ENCODE results near the gene FANK1. TPM values are rescaled to one million over a fixed set of nuclear protein-coding genes. Genes with fewer than 3 reads are reported as not detected.
"Not testable (repeated sequence)": the region's sequence is repeated elsewhere in the genome, so short reads cannot be mapped to it uniquely, and the experiment has no call there.

Gene FANK1
- total RNA-seq, 1 donor from 2014 or later: 11.4 TPM

DNA sequence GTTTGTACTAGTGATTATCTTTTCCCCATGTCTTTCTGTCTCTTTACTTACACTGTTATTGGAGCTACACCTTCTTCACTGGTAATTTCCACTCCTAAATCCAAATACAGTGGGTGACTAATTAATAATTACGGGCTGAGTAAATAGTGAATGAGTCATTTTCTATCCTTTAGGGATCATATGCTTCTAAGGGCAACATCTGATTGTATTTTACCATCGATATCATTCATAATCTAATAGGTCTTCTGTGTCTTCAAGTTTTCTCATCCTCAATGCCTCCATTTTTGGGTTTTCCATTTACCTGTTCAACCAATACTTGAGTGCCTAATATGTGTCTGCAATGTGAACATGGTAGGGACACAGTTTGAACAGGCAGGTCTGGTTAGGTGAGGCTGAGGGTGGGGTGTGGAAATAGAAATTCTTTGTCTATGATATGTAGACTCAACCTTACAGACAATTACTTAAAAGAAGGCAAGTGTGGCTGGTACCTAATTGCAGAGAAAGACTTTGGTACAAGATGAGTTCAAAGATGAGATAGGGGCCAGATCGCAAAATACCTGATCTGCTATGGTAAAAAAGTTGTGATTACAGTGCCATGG lies 9.4 kb upstream of the FANK1 start:
- no peak for DNase-seq (ENCODE audit: extremely low read depth, low read depth, low spot score)

DNA sequence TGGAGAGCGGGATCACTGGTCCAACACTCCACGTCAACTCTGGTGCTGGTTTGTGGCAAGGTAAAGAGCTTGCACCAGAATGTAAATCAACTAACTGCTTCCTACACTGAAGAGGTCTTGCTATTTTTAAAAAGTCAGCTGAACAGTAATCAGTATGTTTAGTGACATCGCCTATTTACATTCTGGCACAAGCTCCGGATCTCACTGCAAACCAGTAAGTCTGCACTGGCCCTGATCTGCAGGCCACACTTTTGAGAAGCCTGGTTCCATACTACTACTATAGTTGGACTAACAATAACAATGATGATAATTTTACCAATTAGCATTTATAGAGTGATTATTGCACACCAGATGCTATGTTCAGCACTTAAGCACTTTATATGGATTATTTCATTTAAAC lies 6.9 kb upstream of the FANK1 start:
- not testable (repeated sequence) for DNase-seq (ENCODE audit: extremely low read depth, low read depth, low spot score)

DNA sequence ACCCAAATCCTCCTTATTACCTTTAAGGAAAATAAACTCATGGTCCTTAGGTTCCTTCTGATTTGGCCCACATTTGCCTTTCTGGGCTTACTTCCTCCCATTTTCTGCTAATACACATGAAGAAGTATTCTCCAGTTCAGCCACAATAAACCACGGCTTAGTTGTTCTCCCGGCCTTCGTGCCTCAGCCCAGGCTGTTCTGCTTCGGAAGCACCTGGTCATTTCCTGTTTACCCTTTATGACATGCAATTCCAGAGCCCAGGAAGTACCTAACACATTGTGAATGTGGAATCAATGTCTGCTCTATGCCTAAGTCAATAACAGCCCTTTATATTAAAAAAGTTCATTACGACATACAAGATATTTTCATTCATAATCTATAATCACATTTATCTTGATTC lies 4.0 kb upstream of the FANK1 start:
- peak; percentile 31 for DNase-seq (ENCODE audit: extremely low read depth, low read depth, low spot score)

DNA sequence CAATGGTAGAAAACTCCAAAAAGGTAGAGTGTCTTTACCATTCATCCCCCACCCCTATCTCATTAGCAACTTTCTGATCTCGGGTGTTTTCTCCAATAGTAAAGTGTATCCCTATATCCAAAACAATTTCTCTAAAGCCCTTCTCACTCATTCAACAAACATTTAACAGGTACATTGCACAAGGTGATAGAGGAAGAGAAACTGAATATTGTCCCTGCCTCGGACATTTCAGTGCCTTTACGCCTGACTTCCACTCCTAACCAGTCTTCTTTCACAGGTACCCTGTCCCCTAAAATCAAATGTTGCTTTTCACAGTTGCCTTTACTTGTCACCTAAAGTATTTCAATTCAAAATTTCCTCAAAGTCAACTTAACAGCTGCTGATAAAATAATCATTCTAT lies 2.2 kb upstream of the FANK1 start:
- not testable (repeated sequence) for DNase-seq (ENCODE audit: extremely low read depth, low read depth, low spot score)

DNA sequence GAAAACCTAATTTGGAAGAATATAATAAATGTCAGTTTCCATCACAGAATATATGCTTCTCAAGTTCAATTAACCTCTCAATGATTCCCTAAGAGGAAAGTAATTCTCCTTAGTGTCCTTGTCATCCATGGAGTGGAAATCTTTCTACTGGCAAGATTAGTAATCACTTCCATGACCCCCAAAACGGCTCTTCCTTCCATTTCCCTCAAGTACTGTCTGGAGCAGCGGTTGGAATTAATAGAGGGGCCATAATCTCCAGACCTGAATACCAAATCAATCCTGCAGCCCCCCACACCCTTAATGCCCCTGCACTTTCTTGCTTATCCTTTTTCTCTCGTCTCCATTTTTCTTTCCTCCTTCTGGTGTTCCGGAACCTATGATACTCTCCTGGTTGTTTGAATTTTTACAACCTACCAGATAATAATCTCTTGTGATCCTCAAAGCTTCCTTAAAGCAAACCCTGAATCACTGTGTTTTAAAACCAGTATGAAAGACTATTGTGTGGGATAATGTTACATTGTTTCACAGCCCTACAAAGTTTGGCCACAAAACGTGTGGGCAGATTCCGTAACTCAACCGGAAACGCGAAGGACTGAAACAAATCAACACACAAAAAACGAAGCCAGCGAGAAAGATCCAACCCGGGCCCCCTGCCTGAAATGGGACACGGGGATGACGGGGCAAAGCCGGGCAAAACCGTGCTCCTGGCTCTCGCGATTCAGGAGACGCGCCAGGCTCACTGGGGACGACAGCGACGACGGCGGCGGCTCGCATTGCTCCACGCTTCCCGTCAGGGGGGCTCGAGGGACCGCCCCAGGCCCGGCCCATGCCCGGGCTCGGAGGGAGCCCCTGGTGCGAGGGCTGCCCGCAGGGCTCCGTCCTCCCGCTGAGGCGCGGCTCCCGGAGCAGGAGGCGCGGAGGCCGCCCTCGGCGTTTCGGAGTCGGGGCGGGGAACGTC lies 955 bp upstream of the FANK1 start:
- not testable (repeated sequence) for DNase-seq (ENCODE audit: extremely low read depth, low read depth, low spot score)

DNA sequence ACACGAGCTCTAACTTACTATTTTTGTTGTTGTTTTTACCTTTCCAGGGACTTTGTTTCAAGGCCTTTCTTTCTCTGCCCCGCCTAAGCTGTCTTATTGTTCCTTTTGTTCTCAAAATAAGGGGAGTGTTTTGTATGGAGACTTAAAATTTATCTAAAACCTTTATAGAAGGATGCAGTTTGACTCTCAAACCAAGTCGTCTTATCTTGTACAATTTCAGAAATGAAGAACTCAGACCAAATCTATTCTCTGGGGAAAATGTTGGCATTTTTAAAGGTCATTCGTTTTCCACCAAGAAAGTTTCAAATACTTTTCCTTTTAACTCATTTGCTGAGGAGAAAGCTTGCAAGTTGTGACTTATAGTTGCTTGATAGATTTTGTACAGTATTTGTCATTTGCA lies 953 bp downstream of the FANK1 start:
- DNase-seq (ENCODE audit: extremely low read depth, low read depth, low spot score): not testable (repeated sequence)

DNA sequence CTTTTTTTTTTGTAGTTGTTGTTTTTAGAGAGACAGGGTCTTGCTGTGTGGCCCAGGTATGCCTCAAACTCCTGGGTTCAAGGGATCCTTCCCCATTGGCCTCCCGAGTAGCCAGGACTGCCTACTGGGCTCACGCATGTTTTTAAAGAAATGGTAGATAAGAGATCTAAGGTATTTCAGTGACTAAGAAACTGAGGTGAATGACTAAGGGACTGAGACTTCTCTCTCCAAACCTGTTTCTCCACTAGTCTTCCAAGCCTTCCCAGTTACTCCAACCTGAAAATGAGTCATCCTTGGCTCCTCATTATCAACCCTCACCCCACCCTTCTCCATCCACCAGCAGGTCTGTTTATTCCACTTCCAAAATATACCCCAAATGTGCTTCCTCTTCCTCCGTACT lies 4.6 kb downstream of the FANK1 start:
- DNase-seq (ENCODE audit: extremely low read depth, low read depth, low spot score): not testable (repeated sequence)

DNA sequence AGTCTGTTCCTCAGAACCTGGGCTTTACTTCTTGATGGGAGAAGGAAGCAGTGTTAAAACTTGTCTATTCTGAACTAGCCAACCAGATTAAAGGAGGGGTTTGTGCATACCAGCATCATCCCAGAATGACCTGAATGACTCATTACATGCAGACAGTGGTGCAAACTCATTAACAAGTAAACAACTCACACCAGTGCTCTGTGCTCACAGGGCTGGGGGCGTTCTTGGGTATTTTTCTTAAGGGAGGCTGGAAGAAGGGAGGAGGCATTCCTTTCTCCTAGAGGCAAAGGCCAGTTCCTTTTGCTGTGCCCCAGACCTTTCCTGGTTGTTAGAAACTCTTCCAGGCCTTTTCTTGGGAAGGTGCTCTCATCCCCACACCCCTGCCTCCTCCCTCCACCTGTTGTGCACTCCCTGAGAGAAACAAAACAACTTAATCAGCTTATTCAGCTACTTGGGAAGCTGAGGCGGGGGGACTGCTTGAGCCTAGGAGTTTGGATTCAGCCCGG lies 6.8 kb downstream of the FANK1 start:
- DNase-seq (ENCODE audit: extremely low read depth, low read depth, low spot score): not testable (repeated sequence)

DNA sequence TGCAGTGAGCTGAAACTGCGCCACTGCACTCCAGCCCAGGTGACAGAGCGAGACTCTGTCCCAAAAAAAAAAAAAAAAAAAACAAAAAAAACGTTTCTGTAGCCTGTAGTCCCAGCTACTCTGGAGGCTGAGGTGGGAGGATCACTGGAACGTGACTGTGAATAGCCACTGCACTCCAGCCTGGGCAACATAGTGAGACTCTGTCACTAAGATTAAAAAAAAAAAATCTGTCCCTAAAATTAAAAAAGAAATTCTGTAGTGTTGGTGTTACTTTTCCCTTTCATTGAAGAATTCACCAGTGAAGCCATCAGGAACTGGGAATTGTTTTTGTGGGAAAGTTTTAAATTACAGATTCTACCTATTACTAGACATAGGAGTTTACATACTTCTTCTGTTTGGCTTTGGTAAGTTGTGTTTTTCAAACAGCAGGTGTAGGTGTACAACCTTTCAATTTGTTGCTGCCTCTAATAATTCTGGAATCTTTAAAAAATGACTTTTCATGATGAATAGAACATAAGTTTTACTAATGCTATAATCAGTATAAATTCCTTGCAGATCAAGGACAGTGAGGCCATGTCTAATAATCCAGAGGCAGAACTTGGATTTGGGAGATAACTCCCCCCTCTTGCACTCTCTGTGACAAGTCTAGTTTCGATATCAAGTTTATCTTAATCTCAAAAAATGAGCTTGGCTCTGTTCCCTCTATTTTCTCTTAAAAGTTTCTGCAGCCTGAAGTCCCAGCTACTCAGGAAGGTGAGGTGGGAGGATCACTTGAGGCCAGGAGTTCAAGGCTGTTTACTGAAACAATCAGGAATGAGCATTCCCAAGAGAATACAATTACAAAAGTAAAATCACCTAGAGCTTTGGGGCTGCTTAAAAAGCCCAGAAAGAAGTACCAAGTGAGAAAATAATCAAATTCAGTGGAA lies 9.0 kb downstream of the FANK1 start:
- not testable (repeated sequence) for DNase-seq (ENCODE audit: extremely low read depth, low read depth, low spot score)

DNA sequence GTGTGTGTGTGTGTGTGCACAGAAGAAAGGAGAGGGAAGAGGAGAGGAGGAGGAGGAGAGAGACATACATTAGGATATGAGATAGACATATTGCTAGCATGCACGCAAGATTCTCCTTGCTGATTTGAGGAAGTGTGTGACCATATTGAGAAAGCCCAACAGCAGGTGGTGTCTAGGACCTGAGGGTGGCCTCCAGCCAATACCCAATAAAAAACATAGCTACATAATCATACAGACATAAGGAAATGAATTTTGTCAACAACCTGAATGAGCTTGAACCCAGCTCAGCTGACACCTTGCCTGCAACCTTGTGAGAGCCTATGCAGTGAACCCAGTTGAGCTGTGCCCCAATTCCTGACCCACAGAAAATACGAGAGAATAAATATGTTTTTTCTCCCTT lies 11.2 kb downstream of the FANK1 start:
- not testable (repeated sequence) for DNase-seq (ENCODE audit: extremely low read depth, low read depth, low spot score)

DNA sequence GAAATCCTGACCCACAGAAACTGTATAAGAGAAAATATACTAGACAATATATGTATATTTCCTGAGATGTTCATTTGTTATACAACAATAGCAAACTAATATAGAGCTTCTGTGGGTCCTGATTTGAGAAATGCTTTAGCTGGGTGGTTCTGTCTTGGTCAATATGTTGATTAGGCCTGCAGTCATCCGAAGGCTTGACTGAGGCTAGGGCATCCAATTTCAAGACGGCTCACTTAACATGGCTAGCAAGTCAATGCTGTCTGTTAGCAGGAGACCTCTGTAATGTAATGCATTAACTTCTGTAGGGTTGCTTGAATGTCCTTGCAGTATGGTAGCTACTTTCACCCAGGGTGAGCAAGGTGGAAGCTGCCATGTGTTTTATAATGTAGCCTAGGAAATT lies 12.4 kb downstream of the FANK1 start:
- DNase-seq (ENCODE audit: extremely low read depth, low read depth, low spot score): not testable (repeated sequence)

DNA sequence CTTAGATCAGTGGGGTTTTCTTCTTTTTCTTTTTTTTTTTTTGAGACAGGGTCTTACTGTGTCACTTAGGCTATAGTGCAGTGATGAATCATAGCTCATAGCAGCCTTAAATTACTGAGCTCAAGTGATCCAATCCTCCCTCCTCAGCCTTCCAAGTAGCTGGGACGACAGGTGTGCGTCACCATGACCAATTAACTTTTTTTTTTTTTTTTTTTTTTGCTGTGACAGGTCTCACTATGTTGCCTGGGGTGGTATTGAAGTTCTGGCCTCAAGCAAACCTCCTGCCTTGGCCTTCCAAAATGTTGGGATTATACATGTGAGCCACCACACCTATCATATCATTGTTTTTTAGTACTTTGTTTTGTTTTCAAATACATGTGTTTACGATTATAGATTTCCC lies 13.1 kb downstream of the FANK1 start:
- not testable (repeated sequence) for DNase-seq (ENCODE audit: extremely low read depth, low read depth, low spot score)

DNA sequence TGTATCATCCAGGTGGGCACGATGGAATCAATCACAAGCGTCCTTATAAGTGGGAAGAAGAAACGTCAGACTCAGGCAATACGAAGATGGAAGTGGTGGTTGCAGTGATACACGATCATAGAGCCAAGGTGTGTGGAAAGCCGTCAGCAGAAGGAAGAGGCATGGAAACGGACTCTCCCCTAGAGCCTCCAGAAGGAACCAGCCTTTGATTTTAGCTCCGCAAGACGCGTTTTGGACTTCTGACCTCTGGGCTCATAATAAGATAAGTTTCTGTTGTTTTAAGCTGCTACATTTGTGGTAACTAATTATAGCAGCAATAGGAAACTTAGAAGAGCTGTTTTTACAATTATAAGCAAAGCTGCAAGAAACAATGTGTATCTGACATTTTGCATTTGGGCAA lies 14.8 kb downstream of the FANK1 start:
- DNase-seq (ENCODE audit: extremely low read depth, low read depth, low spot score): no peak

DNA sequence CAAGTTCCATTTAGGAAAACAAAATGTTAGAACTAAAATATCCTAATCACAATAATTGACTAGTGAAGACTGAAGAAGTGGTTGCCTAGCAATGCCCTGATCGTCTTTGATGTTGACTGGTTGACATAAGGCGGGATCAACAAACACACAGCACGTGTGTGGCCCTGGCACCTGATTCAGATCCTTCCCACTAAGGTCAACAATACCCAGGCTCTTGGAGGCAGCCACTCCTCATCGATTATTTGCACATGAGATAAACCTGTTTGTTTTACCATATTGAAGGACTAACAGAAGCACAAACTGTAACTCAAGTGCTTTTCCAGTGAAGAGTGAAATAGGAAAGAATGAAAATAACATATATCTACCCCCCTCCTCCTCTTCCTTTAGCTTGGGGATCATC lies 15.6 kb downstream of the FANK1 start:
- DNase-seq (ENCODE audit: extremely low read depth, low read depth, low spot score): no peak

DNA sequence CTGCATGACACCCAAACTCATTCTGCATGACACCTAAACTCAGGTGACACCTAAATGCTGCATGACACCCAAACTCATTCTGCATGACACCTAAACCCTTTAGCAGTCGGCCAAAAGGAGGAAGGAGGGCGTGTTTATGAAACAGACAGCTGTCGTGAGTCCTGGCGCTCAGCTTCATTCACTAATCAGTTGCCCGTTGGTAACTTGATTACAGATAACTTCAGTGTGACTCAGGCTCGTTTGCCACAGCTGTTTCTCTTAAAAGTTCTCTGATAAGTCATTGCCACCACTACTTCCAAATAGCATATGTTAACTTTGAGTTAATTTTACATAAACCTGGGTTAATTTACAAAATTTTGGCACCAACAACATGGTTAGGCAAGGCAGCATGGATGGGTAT lies 16.9 kb downstream of the FANK1 start:
- DNase-seq (ENCODE audit: extremely low read depth, low read depth, low spot score): not testable (repeated sequence)

DNA sequence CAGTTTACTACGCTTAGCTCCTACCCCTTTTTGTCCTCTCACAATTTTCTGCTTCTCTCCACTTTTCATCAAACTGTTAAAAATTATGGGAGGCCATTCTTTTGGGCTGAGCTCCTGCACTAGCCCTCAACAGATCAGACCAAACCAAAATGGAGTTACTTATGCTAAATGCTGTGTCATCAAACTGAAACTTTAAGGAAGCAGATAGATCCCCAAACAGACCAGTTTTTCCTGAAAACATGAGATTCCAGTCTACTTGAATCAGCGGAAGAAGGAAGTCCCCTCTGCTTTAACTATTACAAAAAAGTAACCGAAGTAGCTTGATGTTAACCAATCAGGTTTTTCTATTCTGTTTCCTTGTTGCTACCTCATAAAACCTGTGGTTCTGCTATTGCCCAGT lies 20.6 kb downstream of the FANK1 start:
- DNase-seq (ENCODE audit: extremely low read depth, low read depth, low spot score): no peak

DNA sequence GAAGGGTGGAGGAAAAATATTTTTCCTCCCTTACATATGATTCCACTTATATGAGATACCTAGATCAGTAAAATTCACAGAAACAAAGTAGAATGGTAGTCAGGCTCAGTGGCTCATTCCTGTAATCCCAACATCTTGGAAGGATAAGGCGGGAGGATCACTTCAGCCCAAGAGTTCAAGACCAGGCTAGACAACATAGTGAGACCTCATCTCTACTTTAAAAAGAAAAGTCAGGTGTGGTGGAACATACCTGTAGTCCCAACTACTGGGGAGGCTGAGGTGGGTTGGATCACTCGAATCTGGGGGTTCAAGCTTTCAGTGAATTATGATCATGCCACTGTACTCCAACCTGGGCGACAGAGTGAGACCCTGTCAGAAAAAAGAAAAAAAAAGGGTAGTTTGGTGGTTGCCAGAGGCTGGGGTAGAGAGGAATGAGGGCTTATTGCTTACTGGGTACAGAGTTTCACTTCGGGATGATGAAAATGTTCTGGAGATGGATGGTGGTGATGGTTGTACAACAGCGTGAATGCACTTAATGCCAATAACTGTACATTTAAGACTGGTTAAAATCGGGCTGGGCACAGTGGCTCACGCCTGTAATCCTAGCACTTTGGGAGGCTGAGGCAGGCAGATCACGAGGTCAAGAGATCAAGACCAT lies 21.5 kb downstream of the FANK1 start:
- DNase-seq (ENCODE audit: extremely low read depth, low read depth, low spot score): not testable (repeated sequence)

DNA sequence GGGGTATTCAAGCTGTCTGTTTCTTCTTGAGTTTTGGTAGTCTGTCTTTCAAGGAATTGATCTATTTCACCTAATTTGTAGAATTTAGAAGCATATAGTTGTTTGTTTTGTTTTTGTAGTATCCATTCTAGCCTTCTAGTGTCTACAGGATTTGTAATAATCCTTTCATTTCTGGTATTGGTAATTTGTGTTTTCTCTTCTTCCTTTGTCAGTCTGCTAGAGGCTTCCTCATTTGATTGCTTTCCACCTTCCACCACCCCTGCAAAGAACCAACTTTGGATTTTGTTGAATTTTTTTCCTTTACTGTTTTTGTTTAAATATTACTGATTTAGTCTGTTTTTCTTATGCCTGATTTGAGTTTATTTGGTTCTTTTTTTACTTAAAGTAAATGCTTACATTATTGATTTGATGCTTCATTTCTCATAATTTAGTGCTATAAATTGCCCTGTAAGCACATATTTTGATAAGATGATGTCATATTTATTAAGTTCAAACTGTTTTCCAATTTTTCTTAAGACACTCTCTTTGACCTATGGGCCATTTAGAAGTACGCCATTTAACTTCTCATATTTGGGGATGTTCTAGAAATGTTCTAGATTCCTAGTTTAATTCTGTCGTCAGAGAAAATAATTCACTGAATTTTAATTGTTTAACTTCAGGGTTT lies 25.4 kb downstream of the FANK1 start:
- DNase-seq (ENCODE audit: extremely low read depth, low read depth, low spot score): not testable (repeated sequence)

DNA sequence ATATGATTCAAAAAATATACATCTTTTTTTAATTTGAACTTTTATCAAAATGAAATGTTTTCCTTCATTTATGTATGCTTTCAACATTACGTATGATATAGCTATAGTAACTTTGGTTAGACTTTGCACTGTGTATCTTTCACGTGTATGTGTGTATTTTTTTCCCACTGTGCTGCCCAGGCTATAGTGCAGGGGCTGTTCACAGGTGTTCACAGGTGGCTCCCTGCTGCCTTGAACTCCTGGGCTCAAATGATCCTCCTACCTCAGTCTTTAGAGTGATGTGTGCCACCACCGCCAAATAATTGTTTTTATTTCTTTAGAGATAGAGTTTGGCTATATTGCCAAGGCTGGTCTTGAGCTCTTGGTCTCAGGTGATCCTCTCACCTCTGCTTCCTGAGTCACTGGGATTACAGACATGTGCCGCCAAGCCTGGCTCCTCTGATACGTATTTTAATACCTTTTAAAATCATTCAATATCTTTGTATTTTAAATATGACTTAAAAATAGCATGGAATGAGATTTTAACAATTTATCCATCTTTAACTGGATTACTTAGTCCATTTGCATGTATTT lies 29.0 kb downstream of the FANK1 start:
- no peak for DNase-seq (ENCODE audit: extremely low read depth, low read depth, low spot score)

All from glomerular endothelial cell (primary cell).